IMR-90 (cell line): ENCODE results near the gene CINP. TPM values are rescaled to one million over a fixed set of nuclear protein-coding genes. Genes with fewer than 3 reads are reported as not detected.

Source experiments
- ATAC-seq: fragments of 200-7000 bp; cut with Tn5 transposase; 2 replicates; pipeline ENCODE4 v1.9.1; 2020; ENCODE audit warnings: low read depth, mild to moderate bottlenecking, moderate library complexity
- BruUV-seq: library from RNA; stranded (reverse); fragments of 400-500 nt; replicated peaks from 2 replicates; lab custom pipeline; 2021; lab: Mats Ljungman, UMichigan
- CTCF ChIA-PET: fragments of 300-600 bp; formaldehyde crosslinking; extraction: SDS; loops from one replicate; lab custom pipeline; 2021; ENCODE audit warnings: antibody characterized with exemption; lab: Yijun Ruan, JAX
- POLR2A ChIA-PET: fragments of 300-600 bp; sonication (Branson Sonifier 250); formaldehyde crosslinking; loops from one replicate; lab custom pipeline; 2022; ENCODE audit warnings: antibody characterized with exemption; ENCODE audit not compliant: unreplicated experiment; lab: Charles Lee
- DNase-seq: peaks from one replicate; pipeline ENCODE4 v3.0.0; 2013
- H2AFZ ChIP-seq: replicated peaks from 2 replicates; pipeline ENCODE3; 2013; ENCODE audit warnings: low read length, mild to moderate bottlenecking; ENCODE audit not compliant: poor library complexity
- H2AK5ac ChIP-seq: 2 replicates; pipeline ENCODE4 v1.6.1; 2013; ENCODE audit warnings: low read depth, low read length, inconsistent platforms
- H2AK9ac ChIP-seq: replicated peaks from 2 replicates; pipeline ENCODE3; 2013; ENCODE audit warnings: mild to moderate bottlenecking, low read depth, low read length, moderate library complexity; ENCODE audit not compliant: poor library complexity
- H2BK120ac ChIP-seq: 2 replicates; pipeline ENCODE4 v1.6.1; 2013; ENCODE audit warnings: low read depth, low read length, inconsistent platforms
- H2BK15ac ChIP-seq: 3 replicates; pipeline ENCODE4 v1.6.1; 2013; ENCODE audit warnings: low read depth, low read length, inconsistent platforms
- H2BK20ac ChIP-seq: 2 replicates; pipeline ENCODE4 v1.6.1; 2013; ENCODE audit warnings: low read depth, mild to moderate bottlenecking, inconsistent platforms, low read length, moderate library complexity
- H2BK5ac ChIP-seq: 2 replicates; pipeline ENCODE4 v1.6.1; 2013; ENCODE audit warnings: mild to moderate bottlenecking, low read depth, low read length, inconsistent platforms; ENCODE audit not compliant: poor library complexity, severe bottlenecking
- H3K14ac ChIP-seq: replicated peaks from 2 replicates; pipeline ENCODE4 v1.6.1; 2013; ENCODE audit warnings: low read depth, low read length, inconsistent platforms
- H3K18ac ChIP-seq: 2 replicates; pipeline ENCODE4 v1.6.1; 2013; ENCODE audit warnings: low read depth, low read length, control low read depth
- H3K23ac ChIP-seq: 2 replicates; pipeline ENCODE4 v1.6.1; 2013; ENCODE audit warnings: low read depth, low read length, inconsistent platforms
- H3K27ac ChIP-seq: 2 replicates; pipeline ENCODE4 v1.5.1; 2013; ENCODE audit warnings: mild to moderate bottlenecking, control low read depth, low read length; ENCODE audit not compliant: insufficient read depth
- H3K27me3 ChIP-seq: 2 replicates; pipeline ENCODE4 v1.6.1; 2013; ENCODE audit warnings: low read length; ENCODE audit not compliant: control insufficient read depth, insufficient read depth
- H3K36me3 ChIP-seq: 2 replicates; pipeline ENCODE4 v1.6.1; 2013; ENCODE audit warnings: low read length, mixed read lengths; ENCODE audit not compliant: control insufficient read depth, insufficient read depth
- H3K4ac ChIP-seq: 2 replicates; pipeline ENCODE4 v1.6.1; 2013; ENCODE audit warnings: low read depth, low read length, inconsistent platforms
- H3K4me1 ChIP-seq: 2 replicates; pipeline ENCODE4 v1.6.1; 2013; ENCODE audit warnings: low read length, mixed read lengths; ENCODE audit not compliant: control insufficient read depth, insufficient read depth
- H3K4me2 ChIP-seq: 2 replicates; pipeline ENCODE4 v1.6.1; 2013; ENCODE audit warnings: low read depth, mild to moderate bottlenecking, control low read depth, low read length, moderate library complexity
- H3K4me3 ChIP-seq: 2 replicates; pipeline ENCODE4 v1.5.1; 2013; ENCODE audit warnings: low read depth, mild to moderate bottlenecking, control low read depth, low read length, moderate library complexity; ENCODE audit not compliant: insufficient read depth
- H3K56ac ChIP-seq: 2 replicates; pipeline ENCODE4 v1.6.1; 2013; ENCODE audit warnings: low read length, inconsistent platforms; ENCODE audit not compliant: insufficient read depth; ENCODE audit errors: extremely low read depth
- H3K79me1 ChIP-seq, 2 experiments: 2 replicates each; pipeline ENCODE4 v1.6.1; 2013; ENCODE audit warnings: low read length in 2 of 2, inconsistent platforms in 1 of 2, low read depth in 1 of 2
- H3K9ac ChIP-seq: 2 replicates; pipeline ENCODE4 v1.6.1; 2013; ENCODE audit warnings: low read depth, low read length, control low read depth
- H3K9me1 ChIP-seq: 2 replicates; pipeline ENCODE4 v1.6.1; 2013; ENCODE audit warnings: low read length, inconsistent platforms; ENCODE audit not compliant: insufficient read depth
- H3K9me3 ChIP-seq: 2 replicates; pipeline ENCODE4 v1.6.1; 2013; ENCODE audit warnings: low read length; ENCODE audit not compliant: control insufficient read depth, insufficient read depth
- H4K20me1 ChIP-seq: 2 replicates; pipeline ENCODE4 v1.6.1; 2013; ENCODE audit warnings: low read length, inconsistent platforms; ENCODE audit not compliant: insufficient read depth
- H4K5ac ChIP-seq: 2 replicates; pipeline ENCODE4 v1.6.1; 2013; ENCODE audit warnings: mild to moderate bottlenecking, low read depth, low read length, control low read depth
- H4K8ac ChIP-seq, 2 experiments: 2 replicates each; pipeline ENCODE4 v1.6.1; 2013; ENCODE audit warnings: low read depth in 2 of 2, low read length in 2 of 2, control low read depth in 1 of 2, inconsistent platforms in 1 of 2
- H4K91ac ChIP-seq: 2 replicates; pipeline ENCODE4 v1.6.1; 2013; ENCODE audit warnings: low read depth, low read length, inconsistent platforms; ENCODE audit not compliant: insufficient read depth
- CEBPB ChIP-seq: IDR thresholded peaks from 2 replicates; pipeline ENCODE4 v1.6.1; 2012; ENCODE audit warnings: low read depth, low read length, improper control_type of control experiment
- CHD1 ChIP-seq: IDR thresholded peaks from 2 replicates; pipeline ENCODE4 v1.6.1; 2012; ENCODE audit warnings: low read depth, low read length, improper control_type of control experiment
- CTCF ChIP-seq: conservative IDR thresholded peaks from 2 replicates; pipeline ENCODE4 v1.5.1; 2012; ENCODE audit warnings: mild to moderate bottlenecking, low read depth, low read length, improper control_type of control experiment
- FOS ChIP-seq: fragments of 150-350 bp; IDR thresholded peaks from 2 replicates; pipeline ENCODE4 v1.6.1; 2016; ENCODE audit warnings: low read depth, low read length
- MAFK ChIP-seq: IDR thresholded peaks from 2 replicates; pipeline ENCODE4 v1.6.1; 2012; ENCODE audit warnings: low read depth, low read length, improper control_type of control experiment
- MAZ ChIP-seq: IDR thresholded peaks from 2 replicates; pipeline ENCODE4 v1.6.1; 2012; ENCODE audit warnings: low read depth, mild to moderate bottlenecking, low read length, improper control_type of control experiment, moderate library complexity, borderline replicate concordance
- MXI1 ChIP-seq: IDR thresholded peaks from 2 replicates; pipeline ENCODE4 v1.6.1; 2012; ENCODE audit warnings: low read depth, mild to moderate bottlenecking, low read length, moderate library complexity, borderline replicate concordance
- NFE2L2 ChIP-seq: fragments of 150-350 bp; IDR thresholded peaks from 2 replicates; pipeline ENCODE4 v1.6.1; 2016; ENCODE audit warnings: low read depth, mild to moderate bottlenecking, low read length
- POLR2A ChIP-seq: IDR thresholded peaks from 2 replicates; pipeline ENCODE4 v1.6.1; 2012; ENCODE audit warnings: mild to moderate bottlenecking, low read depth, low read length
- SMC3 ChIP-seq: fragments of 150-350 bp; IDR thresholded peaks from 2 replicates; pipeline ENCODE4 v1.6.1; 2016; ENCODE audit warnings: low read depth, mild to moderate bottlenecking, antibody characterized with exemption, low read length, moderate library complexity
- USF2 ChIP-seq: fragments of 150-350 bp; IDR thresholded peaks from 2 replicates; pipeline ENCODE4 v1.6.1; 2017; ENCODE audit warnings: mild to moderate bottlenecking, antibody characterized with exemption, low read length, low read depth
- WGBS, 2 experiments: methylation state at CpG; one replicate each; pipeline versions ENCODE4 v1.1.5 to v1.1.7; 2013; ENCODE audit warnings: missing lambda C conversion rate in 2 of 2; ENCODE audit not compliant: insufficient read length in 1 of 2; ENCODE audit errors: extremely low coverage in 2 of 2; 5-methylcytosine and 5-hydroxymethylcytosine counted together
- dilution Hi-C: fragments of 300-500 bp; cut with HindIII; formaldehyde crosslinking; loops from one replicate; pipeline ENCODE4 v1.14.3; 2018; ENCODE audit warnings: low sequenced_read_pairs; ENCODE audit not compliant: unreplicated experiment
- in situ Hi-C: fragments of 300-500 bp; cut with MboI; formaldehyde crosslinking; loops from 3 replicates; pipeline ENCODE4 v1.14.3; 2019; ENCODE audit warnings: low sequenced_read_pairs, inconsistent platforms, mixed read lengths
- intact Hi-C: fragments of 100-400 bp; cut with micrococcal nuclease; formaldehyde crosslinking; loops from 2 replicates; pipeline ENCODE4 v1.10.0; 2022
- polyA plus RNA-seq, 3 experiments: library from polyadenylated mRNA; depleted of rRNA; stranded (reverse); fragments of >200 nt; gene quantifications; 2 replicates each; pipeline ENCODE4 v1.2.3, GENCODE V29; 2012; ENCODE audit warnings: low replicate concordance in 1 of 3
- total RNA-seq: library from RNA; depleted of rRNA; stranded (reverse); fragments of >200 nt; gene quantifications from 2 replicates; pipeline ENCODE4 v1.2.3, GENCODE V29; 2012

CINP gene
- total and polyA plus RNA-seq, 2 of the 4 experiments (the other 2 are of a cell fraction) = 41.9 to 56.4 TPM

GRCh38 chr14:102352213-102352612, 10.5 kb downstream of the CINP start:
- intact Hi-C loops (no loop called here), in situ Hi-C loops (no loop called here)

More at GRCh38 chr14:102352213-102352612, 10.5 kb downstream of the CINP start:
- Histone ChIP-seq H3K9me3 (no peaks in the 10 kb centered on the region), H3K36me3 (peaks cover 49% of the 10 kb centered on the region), H3K4ac (no peak overlapping the region), H2BK5ac (no peak overlapping the region), H2BK20ac (no peak overlapping the region), H2AK5ac (no peak overlapping the region), H2BK120ac (no peak overlapping the region), H4K91ac (no peak overlapping the region), H3K4me1 (no peaks in the 10 kb centered on the region), H3K14ac (no peak overlapping the region), H3K9me1 (peaks cover 9% of the 10 kb centered on the region), H3K27ac (no peak overlapping the region), H2AFZ (no peak overlapping the region), H2BK15ac (no peak overlapping the region), H3K4me2 (no peak overlapping the region), H3K79me1 (peaks cover 5 to 11% of the 10 kb centered on the region in 2 experiments; a peak in 3 of 4 replicates), H3K23ac (no peak overlapping the region), H3K18ac (no peak overlapping the region), H4K5ac (no peak overlapping the region), H3K27me3 (no peaks in the 10 kb centered on the region), H3K4me3 (no peak overlapping the region), H3K56ac (no peak overlapping the region), H2AK9ac (no peak overlapping the region), H4K8ac (no peak overlapping the region), H4K20me1 (no peaks in the 10 kb centered on the region; the same call in 1 of the 2 replicates), H3K9ac (no peak overlapping the region)
- no CpG with 5 or more reads among the region's 4 CpGs for WGBS, 2 experiments
- ChIA-PET POLR2A (no interaction called here), CTCF (no interaction called here)
- dilution Hi-C loops = no loop called here
- ATAC-seq (no peak), DNase-seq (no peak)
- no TSS peak for BruUV-seq
- TF ChIP-seq POLR2A (no peak), CEBPB (no peak), MXI1 (no peak), CTCF (no peak), SMC3 (no peak), MAFK (no peak), FOS (no peak), MAZ (no peak), CHD1 (no peak), NFE2L2 (no peak), USF2 (no peak)
